ENCODE data around the gene SLC25A46.
A peak's percentile ranks its signal among the peaks of the same experiment; 100 is the strongest.
"Not testable (repeated sequence)": the region's sequence is repeated elsewhere in the genome, so short reads cannot be mapped to it uniquely, and the experiment has no call there.

SLC25A46 gene

GRCh38 chr5:110770286-110770685 is 31.5 kb downstream of the SLC25A46 start:
- DNase-seq (ENCODE audit: low read depth), result no peak
- no peak for TF ChIP-seq CTCF (IDR thresholded peaks at IDR 0.05; ENCODE audit: control insufficient read depth, insufficient read depth, low read depth, low read length, missing control alignments)
- H3K4me3 ChIP-seq (ENCODE audit: control insufficient read depth, low read depth, low read length), result no peak overlapping the region

GRCh38 chr5:110784901-110785300 is 46.1 kb downstream of the SLC25A46 start:
- DNase-seq (ENCODE audit: low read depth), result no peak
- no peak overlapping the region for H3K4me3 ChIP-seq (ENCODE audit: control insufficient read depth, low read depth, low read length)
- no peak for TF ChIP-seq CTCF (IDR thresholded peaks at IDR 0.05; ENCODE audit: control insufficient read depth, insufficient read depth, low read depth, low read length, missing control alignments)

GRCh38 chr5:110785356-110785755 is 46.5 kb downstream of the SLC25A46 start:
- H3K4me3 ChIP-seq (ENCODE audit: control insufficient read depth, low read depth, low read length), result no peak overlapping the region
- DNase-seq (ENCODE audit: low read depth), result peak; percentile 62
- TF ChIP-seq CTCF (IDR thresholded peaks at IDR 0.05; ENCODE audit: control insufficient read depth, insufficient read depth, low read depth, low read length, missing control alignments), result no peak

- DNase-seq (ENCODE audit: low read depth); H3K4me3 ChIP-seq (ENCODE audit: control insufficient read depth, low read depth, low read length): not testable (repeated sequence)
Measured at GRCh38 chr5:110788006-110788405, 49.2 kb downstream of the SLC25A46 start.

- peak; percentile 38 for TF ChIP-seq CTCF (IDR thresholded peaks at IDR 0.05; ENCODE audit: control insufficient read depth, insufficient read depth, low read depth, low read length, missing control alignments)
Measured at GRCh38 chr5:110790673-110791072, 51.9 kb downstream of the SLC25A46 start.

GRCh38 chr5:110802998-110803397 is 64.2 kb downstream of the SLC25A46 start:
- DNase-seq (ENCODE audit: low read depth), result no peak
- no peak overlapping the region for H3K4me3 ChIP-seq (ENCODE audit: control insufficient read depth, low read depth, low read length)
- no peak for TF ChIP-seq CTCF (IDR thresholded peaks at IDR 0.05; ENCODE audit: control insufficient read depth, insufficient read depth, low read depth, low read length, missing control alignments)

More at GRCh38 chr5:110790673-110791072, 51.9 kb downstream of the SLC25A46 start:
- H3K4me3 ChIP-seq (ENCODE audit: control insufficient read depth, low read depth, low read length), result no peak overlapping the region
- peak; percentile 32 for DNase-seq (ENCODE audit: low read depth)

GRCh38 chr5:110803467-110804326 is 64.9 kb downstream of the SLC25A46 start:
- H3K4me3 ChIP-seq (ENCODE audit: control insufficient read depth, low read depth, low read length), result no peak overlapping the region
- no peak for DNase-seq (ENCODE audit: low read depth)
- no peak for TF ChIP-seq CTCF (IDR thresholded peaks at IDR 0.05; ENCODE audit: control insufficient read depth, insufficient read depth, low read depth, low read length, missing control alignments)
